ENCODE measurements around the gene PRKRA.
"Not testable (repeated sequence)": the region's sequence is repeated elsewhere in the genome, so short reads cannot be mapped to it uniquely, and the experiment has no call there.

Gene PRKRA

GRCh38 chr2:178478130-178478438 is 27.1 kb upstream of the PRKRA start:
- CTCF ChIA-PET: no interaction called here
- Histone ChIP-seq H3K9me3 (ENCODE audit: control extremely low read depth in 1 of 5, control insufficient read depth in 4 of 5, insufficient read depth in 2 of 5, low read depth in 1 of 5, low read length in 4 of 5) (no peaks in the 10 kb centered on the region), H3K27ac (ENCODE audit: insufficient read depth in 1 of 2, low read depth in 1 of 2, low read length in 2 of 2, poor library complexity in 1 of 2, severe bottlenecking in 2 of 2) (peak overlapping the region; percentile 79 to 91), H3K36me3 (ENCODE audit: control insufficient read depth in 4 of 4, insufficient read depth in 4 of 4, low read length in 3 of 4) (no peaks in the 10 kb centered on the region), H3K4me1 (ENCODE audit: control extremely low read depth in 1 of 4, control insufficient read depth in 4 of 4, insufficient read depth in 4 of 4, low read length in 3 of 4) (peaks cover 16 to 45% (median 31%) of the 10 kb centered on the region in 4 experiments), H3K27me3 (replicated peaks in 2 of 5; ENCODE audit: control insufficient read depth in 4 of 5, insufficient read depth in 5 of 5, low read length in 4 of 5) (no peaks in the 10 kb centered on the region), H3K4me3 (ENCODE audit: control insufficient read depth in 1 of 7, extremely low read depth in 1 of 7, insufficient read depth in 4 of 7, low read depth in 2 of 7, low read length in 6 of 7) (peak overlapping the region; percentile 69 to 98 (median 87))
- 0% methylated on average over 8 of the region's 10 CpGs for WGBS (ENCODE audit: insufficient coverage)
- POLR2A ChIA-PET: no interaction called here
- no peak for DNase-seq

GRCh38 chr2:178477443-178478129 is 26.6 kb upstream of the PRKRA start:
- peak overlapping the region in 1 of 2 experiments; percentile 91 for H3K27ac ChIP-seq (ENCODE audit: insufficient read depth in 1 of 2, low read depth in 1 of 2, low read length in 2 of 2, poor library complexity in 1 of 2, severe bottlenecking in 2 of 2)
- no peaks in the 10 kb centered on the region for H3K27me3 ChIP-seq (replicated peaks in 2 of 5; ENCODE audit: control insufficient read depth in 4 of 5, insufficient read depth in 5 of 5, low read length in 4 of 5)
- ChIA-PET POLR2A (no interaction called here), CTCF (no interaction called here)
- peak in 2 of 3 donors; percentile 18 to 33 for DNase-seq
- peak overlapping the region in 6 of 7 experiments; percentile 85 to 98 (median 88) for H3K4me3 ChIP-seq (ENCODE audit: control insufficient read depth in 1 of 7, extremely low read depth in 1 of 7, insufficient read depth in 4 of 7, low read depth in 2 of 7, low read length in 6 of 7)
- peaks cover 16 to 44% (median 30%) of the 10 kb centered on the region in 4 experiments for H3K4me1 ChIP-seq (ENCODE audit: control extremely low read depth in 1 of 4, control insufficient read depth in 4 of 4, insufficient read depth in 4 of 4, low read length in 3 of 4)
- no peaks in the 10 kb centered on the region for H3K9me3 ChIP-seq (ENCODE audit: control extremely low read depth in 1 of 5, control insufficient read depth in 4 of 5, insufficient read depth in 2 of 5, low read depth in 1 of 5, low read length in 4 of 5)
- WGBS (ENCODE audit: insufficient coverage): 0% methylated on average over 2 of the region's 3 CpGs
- H3K36me3 ChIP-seq (ENCODE audit: control insufficient read depth in 4 of 4, insufficient read depth in 4 of 4, low read length in 3 of 4): no peaks in the 10 kb centered on the region

GRCh38 chr2:178476477-178476876 is 25.5 kb upstream of the PRKRA start:
- H3K4me3 ChIP-seq (ENCODE audit: control insufficient read depth in 1 of 7, extremely low read depth in 1 of 7, insufficient read depth in 4 of 7, low read depth in 2 of 7, low read length in 6 of 7): no peak overlapping the region
- POLR2A ChIA-PET: no interaction called here
- no peak for DNase-seq

GRCh38 chr2:178474560-178474959 is 23.6 kb upstream of the PRKRA start:
- Histone ChIP-seq H3K27me3 (replicated peaks in 2 of 5; ENCODE audit: control insufficient read depth in 4 of 5, insufficient read depth in 5 of 5, low read length in 4 of 5) (no peaks in the 10 kb centered on the region), H3K36me3 (ENCODE audit: control insufficient read depth in 4 of 4, insufficient read depth in 4 of 4, low read length in 3 of 4) (peaks cover 0 to 3% (median 0%) of the 10 kb centered on the region in 4 experiments), H3K27ac (ENCODE audit: insufficient read depth in 1 of 2, low read depth in 1 of 2, low read length in 2 of 2, poor library complexity in 1 of 2, severe bottlenecking in 2 of 2) (no peak overlapping the region), H3K9me3 (ENCODE audit: control extremely low read depth in 1 of 5, control insufficient read depth in 4 of 5, insufficient read depth in 2 of 5, low read depth in 1 of 5, low read length in 4 of 5) (no peaks in the 10 kb centered on the region), H3K4me1 (ENCODE audit: control extremely low read depth in 1 of 4, control insufficient read depth in 4 of 4, insufficient read depth in 4 of 4, low read length in 3 of 4) (peaks cover 5 to 22% (median 10%) of the 10 kb centered on the region in 4 experiments), H3K4me3 (ENCODE audit: control insufficient read depth in 1 of 7, extremely low read depth in 1 of 7, insufficient read depth in 4 of 7, low read depth in 2 of 7, low read length in 6 of 7) (no peak overlapping the region)
- DNase-seq: no peak
- ChIA-PET POLR2A (no interaction called here), CTCF (no interaction called here)
- 97% methylated on average over 5 of the region's 5 CpGs for WGBS (ENCODE audit: insufficient coverage)

More at GRCh38 chr2:178476477-178476876, 25.5 kb upstream of the PRKRA start:
- CTCF ChIA-PET: no interaction called here
- Histone ChIP-seq H3K4me1 (ENCODE audit: control extremely low read depth in 1 of 4, control insufficient read depth in 4 of 4, insufficient read depth in 4 of 4, low read length in 3 of 4) (peaks cover 10 to 33% (median 20%) of the 10 kb centered on the region in 4 experiments), H3K36me3 (ENCODE audit: control insufficient read depth in 4 of 4, insufficient read depth in 4 of 4, low read length in 3 of 4) (no peaks in the 10 kb centered on the region), H3K27ac (ENCODE audit: insufficient read depth in 1 of 2, low read depth in 1 of 2, low read length in 2 of 2, poor library complexity in 1 of 2, severe bottlenecking in 2 of 2) (no peak overlapping the region), H3K9me3 (ENCODE audit: control extremely low read depth in 1 of 5, control insufficient read depth in 4 of 5, insufficient read depth in 2 of 5, low read depth in 1 of 5, low read length in 4 of 5) (no peaks in the 10 kb centered on the region), H3K27me3 (replicated peaks in 2 of 5; ENCODE audit: control insufficient read depth in 4 of 5, insufficient read depth in 5 of 5, low read length in 4 of 5) (no peaks in the 10 kb centered on the region)

- CTCF ChIA-PET: interaction anchor here (1.1 to 1.2 kb wide), 2 partner anchors 12 to 15 kb away, joined by 3 read pairs; no protein-coding TSS in a partner anchor
- Histone ChIP-seq H3K27ac (ENCODE audit: insufficient read depth in 1 of 2, low read depth in 1 of 2, low read length in 2 of 2, poor library complexity in 1 of 2, severe bottlenecking in 2 of 2) (no peak overlapping the region), H3K9me3 (ENCODE audit: control extremely low read depth in 1 of 5, control insufficient read depth in 4 of 5, insufficient read depth in 2 of 5, low read depth in 1 of 5, low read length in 4 of 5) (no peaks in the 10 kb centered on the region), H3K4me3 (ENCODE audit: control insufficient read depth in 1 of 7, extremely low read depth in 1 of 7, insufficient read depth in 4 of 7, low read depth in 2 of 7, low read length in 6 of 7) (no peak overlapping the region), H3K4me1 (ENCODE audit: control extremely low read depth in 1 of 4, control insufficient read depth in 4 of 4, insufficient read depth in 4 of 4, low read length in 3 of 4) (peaks cover 0 to 16% (median 7%) of the 10 kb centered on the region in 4 experiments), H3K36me3 (ENCODE audit: control insufficient read depth in 4 of 4, insufficient read depth in 4 of 4, low read length in 3 of 4) (peaks cover 0 to 9% (median 3%) of the 10 kb centered on the region in 4 experiments), H3K27me3 (replicated peaks in 2 of 5; ENCODE audit: control insufficient read depth in 4 of 5, insufficient read depth in 5 of 5, low read length in 4 of 5) (no peaks in the 10 kb centered on the region)
- no peak for DNase-seq
- WGBS (ENCODE audit: insufficient coverage): 100% methylated on average over 2 of the region's 4 CpGs
- POLR2A ChIA-PET: no interaction called here
These were observed 23.0 kb upstream of the PRKRA start for GRCh38 chr2:178473931-178474330.

- POLR2A ChIA-PET: no interaction called here
- WGBS (ENCODE audit: insufficient coverage): 100% methylated on average over 2 of the region's 2 CpGs
- H3K9me3 ChIP-seq (ENCODE audit: control extremely low read depth in 1 of 5, control insufficient read depth in 4 of 5, insufficient read depth in 2 of 5, low read depth in 1 of 5, low read length in 4 of 5): no peaks in the 10 kb centered on the region
- H3K4me1 ChIP-seq (ENCODE audit: control extremely low read depth in 1 of 4, control insufficient read depth in 4 of 4, insufficient read depth in 4 of 4, low read length in 3 of 4): peaks cover 0 to 11% (median 7%) of the 10 kb centered on the region in 4 experiments
- CTCF ChIA-PET: interaction anchor here (1.1 to 1.2 kb wide), 2 partner anchors 13 to 15 kb away, joined by 3 read pairs; no protein-coding TSS in a partner anchor
- DNase-seq: no peak
- no peaks in the 10 kb centered on the region for H3K27me3 ChIP-seq (replicated peaks in 2 of 5; ENCODE audit: control insufficient read depth in 4 of 5, insufficient read depth in 5 of 5, low read length in 4 of 5)
- peaks cover 0 to 13% (median 5%) of the 10 kb centered on the region in 4 experiments for H3K36me3 ChIP-seq (ENCODE audit: control insufficient read depth in 4 of 4, insufficient read depth in 4 of 4, low read length in 3 of 4)
- no peak overlapping the region for H3K27ac ChIP-seq (ENCODE audit: insufficient read depth in 1 of 2, low read depth in 1 of 2, low read length in 2 of 2, poor library complexity in 1 of 2, severe bottlenecking in 2 of 2)
- no peak overlapping the region for H3K4me3 ChIP-seq (ENCODE audit: control insufficient read depth in 1 of 7, extremely low read depth in 1 of 7, insufficient read depth in 4 of 7, low read depth in 2 of 7, low read length in 6 of 7)
These were observed 22.4 kb upstream of the PRKRA start for GRCh38 chr2:178473373-178473772.

- H3K4me1 ChIP-seq (ENCODE audit: control extremely low read depth in 1 of 4, control insufficient read depth in 4 of 4, insufficient read depth in 4 of 4, low read length in 3 of 4); H3K9me3 ChIP-seq (ENCODE audit: control extremely low read depth in 1 of 5, control insufficient read depth in 4 of 5, insufficient read depth in 2 of 5, low read depth in 1 of 5, low read length in 4 of 5); H3K27ac ChIP-seq (ENCODE audit: insufficient read depth in 1 of 2, low read depth in 1 of 2, low read length in 2 of 2, poor library complexity in 1 of 2, severe bottlenecking in 2 of 2); DNase-seq; H3K4me3 ChIP-seq (ENCODE audit: control insufficient read depth in 1 of 7, extremely low read depth in 1 of 7, insufficient read depth in 4 of 7, low read depth in 2 of 7, low read length in 6 of 7); POLR2A ChIA-PET; H3K27me3 ChIP-seq (replicated peaks in 2 of 5; ENCODE audit: control insufficient read depth in 4 of 5, insufficient read depth in 5 of 5, low read length in 4 of 5): not testable (repeated sequence)
- peaks cover 5 to 23% (median 12%) of the 10 kb centered on the region in 4 experiments for H3K36me3 ChIP-seq (ENCODE audit: control insufficient read depth in 4 of 4, insufficient read depth in 4 of 4, low read length in 3 of 4)
- CTCF ChIA-PET: interaction anchor here (0.7 kb wide), 1 partner anchor 1135 kb away, joined by 3 read pairs; no protein-coding TSS in a partner anchor
- no CpG with 5 or more reads among the region's 5 CpGs for WGBS (ENCODE audit: insufficient coverage)
These were observed 20.3 kb upstream of the PRKRA start for GRCh38 chr2:178471313-178471712.
